Measurements from ENCODE around the gene TRAF3IP3. TPM values are rescaled to one million over a fixed set of nuclear protein-coding genes. Genes with fewer than 3 reads are reported as not detected.

TRAF3IP3 gene
- total and polyA plus RNA-seq, 2 experiments from 2014 or later, result 0.13 to 0.16 TPM

DNA sequence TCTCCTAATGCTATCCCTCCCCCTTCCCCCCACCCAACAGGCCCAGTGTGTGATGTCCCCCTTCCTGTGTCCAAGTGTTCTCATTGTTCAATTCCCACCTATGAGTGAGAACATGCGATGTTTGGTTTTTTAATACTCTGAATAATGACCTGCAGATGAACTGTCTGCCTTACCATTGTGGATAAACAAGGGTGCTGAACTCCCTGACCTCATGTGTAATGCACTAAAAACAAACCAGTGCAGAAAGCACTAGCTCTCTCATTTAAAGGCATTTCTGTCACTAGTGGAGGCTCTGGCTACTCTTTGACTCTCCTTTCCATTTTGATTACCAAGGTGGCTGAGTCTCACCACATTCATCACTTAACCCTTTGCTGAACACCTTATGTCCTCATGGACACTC is 23.1 kb upstream of the TRAF3IP3 start:
- no peak overlapping the region for H3K4me3 ChIP-seq
- H4K20me1 ChIP-seq (ENCODE audit: insufficient read depth, poor library complexity, severe bottlenecking), result no peaks in the 10 kb centered on the region
- no peak for DNase-seq (ENCODE audit: low spot score)
- H3K36me3 ChIP-seq (replicated peaks; ENCODE audit: insufficient read depth, low read depth), result no peaks in the 10 kb centered on the region
- H3K27me3 ChIP-seq, result peaks cover 4% of the 10 kb centered on the region
- H3K4me1 ChIP-seq (ENCODE audit: insufficient read depth), result no peaks in the 10 kb centered on the region
- no peaks in the 10 kb centered on the region for H3K79me2 ChIP-seq
- H3K9me2 ChIP-seq (replicated peaks; ENCODE audit: insufficient read depth), result no peaks in the 10 kb centered on the region
- H3K27ac ChIP-seq, result no peak overlapping the region
- no peak overlapping the region for H3K4me2 ChIP-seq
- 88% methylated on average over 1 of the region's 1 CpG for WGBS (ENCODE audit: low lambda C conversion rate, missing lambda C conversion rate)
- H2AFZ ChIP-seq, result no peak overlapping the region
- TF ChIP-seq EZH2phosphoT487 (IDR thresholded peaks at IDR 0.05; ENCODE audit: low read depth, severe bottlenecking, unreplicated experiment) (no peak), EZH2 (IDR thresholded peaks at IDR 0.05; ENCODE audit: borderline replicate concordance) (no peak)
- TF ChIP-seq, protein P1, sequence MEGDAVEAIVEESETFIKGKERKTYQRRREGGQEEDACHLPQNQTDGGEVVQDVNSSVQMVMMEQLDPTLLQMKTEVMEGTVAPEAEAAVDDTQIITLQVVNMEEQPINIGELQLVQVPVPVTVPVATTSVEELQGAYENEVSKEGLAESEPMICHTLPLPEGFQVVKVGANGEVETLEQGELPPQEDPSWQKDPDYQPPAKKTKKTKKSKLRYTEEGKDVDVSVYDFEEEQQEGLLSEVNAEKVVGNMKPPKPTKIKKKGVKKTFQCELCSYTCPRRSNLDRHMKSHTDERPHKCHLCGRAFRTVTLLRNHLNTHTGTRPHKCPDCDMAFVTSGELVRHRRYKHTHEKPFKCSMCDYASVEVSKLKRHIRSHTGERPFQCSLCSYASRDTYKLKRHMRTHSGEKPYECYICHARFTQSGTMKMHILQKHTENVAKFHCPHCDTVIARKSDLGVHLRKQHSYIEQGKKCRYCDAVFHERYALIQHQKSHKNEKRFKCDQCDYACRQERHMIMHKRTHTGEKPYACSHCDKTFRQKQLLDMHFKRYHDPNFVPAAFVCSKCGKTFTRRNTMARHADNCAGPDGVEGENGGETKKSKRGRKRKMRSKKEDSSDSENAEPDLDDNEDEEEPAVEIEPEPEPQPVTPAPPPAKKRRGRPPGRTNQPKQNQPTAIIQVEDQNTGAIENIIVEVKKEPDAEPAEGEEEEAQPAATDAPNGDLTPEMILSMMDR (IDR thresholded peaks at IDR 0.05; ENCODE audit: poor library complexity), result no peak
- no peaks in the 10 kb centered on the region for H3K9me3 ChIP-seq (ENCODE audit: low read depth)

DNA sequence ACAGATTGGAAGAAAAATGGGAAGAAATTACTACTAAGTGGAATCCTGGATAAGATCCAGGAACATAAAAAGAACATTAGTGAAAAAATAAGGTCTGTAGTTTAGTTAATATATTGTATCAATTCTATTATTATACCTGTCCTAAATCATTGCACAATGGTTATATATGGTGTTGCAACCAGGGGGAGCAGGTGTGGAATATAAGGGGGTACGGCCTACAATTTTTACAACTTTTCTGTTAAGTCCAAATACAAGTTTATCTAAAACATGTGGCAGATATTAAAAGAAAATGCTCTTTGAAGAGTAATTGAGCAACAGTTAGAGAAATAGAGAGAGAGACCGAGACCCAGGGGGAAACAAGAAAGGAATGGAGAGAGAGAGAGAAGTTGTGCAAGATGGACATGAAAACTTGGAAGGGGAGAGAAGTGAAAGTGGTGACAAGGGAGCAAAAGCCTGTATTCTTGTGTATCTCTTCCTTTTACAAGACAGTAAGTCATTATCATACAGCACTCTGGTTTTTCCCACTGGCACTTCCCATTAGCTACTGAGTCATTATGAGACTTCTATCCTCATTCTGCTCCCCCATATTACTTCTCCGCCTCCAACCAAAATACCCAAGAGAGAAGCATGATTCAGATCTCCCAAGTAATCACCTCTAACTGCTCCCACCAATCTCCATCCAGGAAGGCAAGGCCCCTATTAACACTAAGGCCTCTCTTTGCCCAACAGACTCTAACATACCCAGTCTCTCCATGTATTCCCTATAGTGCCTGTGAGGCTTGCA is 22.3 kb upstream of the TRAF3IP3 start:
- Histone ChIP-seq H3K9me2 (replicated peaks; ENCODE audit: insufficient read depth) (no peaks in the 10 kb centered on the region), H2AFZ (no peak overlapping the region), H3K27me3 (peaks cover 4% of the 10 kb centered on the region), H3K27ac (no peak overlapping the region), H3K9me3 (ENCODE audit: low read depth) (no peaks in the 10 kb centered on the region), H3K36me3 (replicated peaks; ENCODE audit: insufficient read depth, low read depth) (no peaks in the 10 kb centered on the region), H3K4me1 (ENCODE audit: insufficient read depth) (no peaks in the 10 kb centered on the region), H3K4me2 (no peak overlapping the region), H3K4me3 (no peak overlapping the region), H4K20me1 (ENCODE audit: insufficient read depth, poor library complexity, severe bottlenecking) (no peaks in the 10 kb centered on the region), H3K79me2 (no peaks in the 10 kb centered on the region)
- WGBS (ENCODE audit: low lambda C conversion rate, missing lambda C conversion rate), result 91% methylated on average over 3 of the region's 3 CpGs
- TF ChIP-seq EZH2phosphoT487 (IDR thresholded peaks at IDR 0.05; ENCODE audit: low read depth, severe bottlenecking, unreplicated experiment), result no peak
- TF ChIP-seq EZH2 (IDR thresholded peaks at IDR 0.05; ENCODE audit: borderline replicate concordance), result no peak
- TF ChIP-seq, protein P1 (IDR thresholded peaks at IDR 0.05; ENCODE audit: poor library complexity), result no peak
- DNase-seq (ENCODE audit: low spot score), result no peak

DNA sequence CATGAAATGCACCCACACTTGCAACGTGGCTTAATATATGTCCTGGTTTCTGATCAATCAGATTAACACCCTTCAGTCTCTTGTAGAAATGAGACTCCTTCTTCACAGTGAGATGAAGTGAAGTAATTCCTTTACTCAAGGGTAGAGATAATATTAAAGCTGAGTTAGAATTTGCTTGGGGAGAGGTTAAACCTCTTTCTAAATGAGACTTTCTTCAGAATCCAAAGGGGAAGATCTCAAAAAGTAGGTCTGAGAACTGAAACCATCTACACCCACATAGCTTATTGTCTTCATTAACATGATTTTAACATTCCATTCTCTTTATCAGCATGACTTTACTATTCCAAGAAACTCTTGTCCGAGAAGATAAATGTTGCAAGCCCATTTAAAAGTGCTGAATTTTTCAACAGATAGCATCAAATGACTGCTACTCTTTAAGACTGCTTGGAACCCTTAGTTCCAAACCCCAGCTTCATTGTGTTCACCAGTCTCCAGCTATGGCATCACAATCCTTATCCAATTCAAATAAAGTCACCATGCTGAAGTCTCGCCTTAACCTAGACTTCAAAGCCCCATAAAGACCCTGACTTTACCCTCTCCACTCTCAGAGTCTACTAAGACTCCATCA is 19.2 kb upstream of the TRAF3IP3 start:
- Histone ChIP-seq H3K36me3 (replicated peaks; ENCODE audit: insufficient read depth, low read depth) (no peaks in the 10 kb centered on the region), H3K4me3 (no peak overlapping the region), H4K20me1 (ENCODE audit: insufficient read depth, poor library complexity, severe bottlenecking) (no peaks in the 10 kb centered on the region), H3K4me1 (ENCODE audit: insufficient read depth) (no peaks in the 10 kb centered on the region), H3K27me3 (peaks cover 4% of the 10 kb centered on the region), H3K27ac (no peak overlapping the region), H3K4me2 (no peak overlapping the region), H3K9me2 (replicated peaks; ENCODE audit: insufficient read depth) (no peaks in the 10 kb centered on the region), H2AFZ (no peak overlapping the region), H3K79me2 (no peaks in the 10 kb centered on the region), H3K9me3 (ENCODE audit: low read depth) (no peaks in the 10 kb centered on the region)
- DNase-seq (ENCODE audit: low spot score), result no peak
- WGBS (ENCODE audit: low lambda C conversion rate, missing lambda C conversion rate), result 68% methylated on average over 3 of the region's 3 CpGs
- TF ChIP-seq, protein P1 (IDR thresholded peaks at IDR 0.05; ENCODE audit: poor library complexity), result no peak
- no peak for TF ChIP-seq EZH2 (IDR thresholded peaks at IDR 0.05; ENCODE audit: borderline replicate concordance)
- TF ChIP-seq EZH2phosphoT487 (IDR thresholded peaks at IDR 0.05; ENCODE audit: low read depth, severe bottlenecking, unreplicated experiment), result no peak

Data from hepatocyte (in vitro differentiated cells).